GM12801 (cell line): ENCODE measurements around the gene TNIP3.

Source experiments
- TF ChIP-seq, protein P1 (sequence below): IDR thresholded peaks from one replicate; pipeline ENCODE4 v1.5.1; 2011; ENCODE audit warnings: control low read depth; ENCODE audit not compliant: insufficient read length; ENCODE audit errors: extremely low read depth

Gene TNIP3

DNA sequence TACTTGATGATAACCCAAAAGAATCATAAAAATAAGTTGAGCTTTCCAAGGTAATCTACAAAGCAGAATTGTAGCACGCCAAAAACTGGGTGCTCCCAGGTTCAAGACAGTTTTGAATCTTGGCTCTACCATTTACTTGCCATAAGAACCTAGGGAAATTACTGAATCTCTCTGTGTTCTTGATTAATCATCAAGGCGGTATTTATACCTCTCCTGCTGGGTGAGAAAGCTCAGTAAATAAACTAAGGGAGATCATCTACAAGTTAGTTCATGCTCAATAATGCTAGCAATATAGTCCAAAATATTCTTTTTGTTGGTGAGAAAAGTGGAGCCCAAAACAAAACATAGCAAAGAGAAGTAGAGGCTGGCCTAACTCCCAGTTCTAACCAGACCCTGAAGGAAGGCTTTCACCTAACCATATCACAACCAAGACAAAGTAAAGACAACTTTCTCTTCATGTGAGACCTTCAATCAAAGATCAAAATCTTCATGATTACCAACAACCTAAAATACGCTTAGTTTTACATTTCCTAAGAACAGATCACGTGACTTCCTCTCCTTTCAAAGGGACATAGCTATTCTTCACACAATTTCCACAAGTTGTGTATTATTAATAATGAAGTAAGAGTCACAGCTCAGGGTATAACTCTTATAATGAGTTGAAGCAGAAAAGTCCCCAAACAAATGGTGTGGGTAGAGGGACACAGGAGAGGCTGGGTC, 34.4 kb downstream of the TNIP3 start:
- TF ChIP-seq, protein P1, sequence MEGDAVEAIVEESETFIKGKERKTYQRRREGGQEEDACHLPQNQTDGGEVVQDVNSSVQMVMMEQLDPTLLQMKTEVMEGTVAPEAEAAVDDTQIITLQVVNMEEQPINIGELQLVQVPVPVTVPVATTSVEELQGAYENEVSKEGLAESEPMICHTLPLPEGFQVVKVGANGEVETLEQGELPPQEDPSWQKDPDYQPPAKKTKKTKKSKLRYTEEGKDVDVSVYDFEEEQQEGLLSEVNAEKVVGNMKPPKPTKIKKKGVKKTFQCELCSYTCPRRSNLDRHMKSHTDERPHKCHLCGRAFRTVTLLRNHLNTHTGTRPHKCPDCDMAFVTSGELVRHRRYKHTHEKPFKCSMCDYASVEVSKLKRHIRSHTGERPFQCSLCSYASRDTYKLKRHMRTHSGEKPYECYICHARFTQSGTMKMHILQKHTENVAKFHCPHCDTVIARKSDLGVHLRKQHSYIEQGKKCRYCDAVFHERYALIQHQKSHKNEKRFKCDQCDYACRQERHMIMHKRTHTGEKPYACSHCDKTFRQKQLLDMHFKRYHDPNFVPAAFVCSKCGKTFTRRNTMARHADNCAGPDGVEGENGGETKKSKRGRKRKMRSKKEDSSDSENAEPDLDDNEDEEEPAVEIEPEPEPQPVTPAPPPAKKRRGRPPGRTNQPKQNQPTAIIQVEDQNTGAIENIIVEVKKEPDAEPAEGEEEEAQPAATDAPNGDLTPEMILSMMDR = no peak

DNA sequence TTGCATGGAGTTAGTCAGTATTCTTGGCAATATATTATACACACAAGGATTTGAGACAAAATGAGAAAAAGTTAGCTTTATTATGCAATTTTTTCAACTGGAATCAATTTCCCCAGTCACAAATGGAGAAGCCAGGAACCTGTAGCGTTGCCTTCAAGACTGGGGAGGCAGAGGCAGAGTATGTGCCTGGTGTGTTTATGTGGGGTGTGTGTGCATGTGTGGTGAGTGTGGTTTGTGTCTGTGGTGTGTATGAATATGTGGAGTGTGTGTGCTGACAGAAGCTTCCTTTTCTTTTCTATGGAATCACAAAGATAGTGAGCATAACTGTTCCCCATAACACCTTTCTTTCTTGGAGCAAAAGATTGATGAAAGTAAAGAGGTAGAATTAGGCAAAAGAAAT, 37.0 kb downstream of the TNIP3 start:
- TF ChIP-seq, protein P1 = no peak

- TF ChIP-seq, protein P1 = no peak
These were observed 37.6 kb downstream of the TNIP3 start for GRCh38 chr4:121126449-121127006.

- TF ChIP-seq, protein P1 = no peak
These were observed 38.6 kb downstream of the TNIP3 start for GRCh38 chr4:121125498-121125885.

DNA sequence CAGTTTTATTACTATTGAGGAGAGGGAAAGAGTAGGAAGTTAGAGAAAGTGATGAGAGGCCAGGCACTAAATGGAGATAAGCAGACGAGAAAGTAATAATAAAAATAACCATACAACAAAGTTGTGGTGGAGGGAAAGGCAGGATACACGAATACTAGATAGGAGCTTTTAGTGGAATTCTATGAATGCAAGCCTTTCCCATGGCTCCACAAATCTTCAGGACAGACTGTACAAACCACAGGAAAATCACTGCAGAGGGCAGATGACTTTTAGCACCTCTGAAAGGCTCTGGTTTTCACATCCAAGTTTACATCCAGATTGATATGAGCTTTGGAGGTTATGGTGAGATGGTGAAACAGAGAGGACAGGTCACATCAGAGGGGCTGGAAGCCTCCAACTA, 41.5 kb downstream of the TNIP3 start:
- TF ChIP-seq, protein P1 = no peak

DNA sequence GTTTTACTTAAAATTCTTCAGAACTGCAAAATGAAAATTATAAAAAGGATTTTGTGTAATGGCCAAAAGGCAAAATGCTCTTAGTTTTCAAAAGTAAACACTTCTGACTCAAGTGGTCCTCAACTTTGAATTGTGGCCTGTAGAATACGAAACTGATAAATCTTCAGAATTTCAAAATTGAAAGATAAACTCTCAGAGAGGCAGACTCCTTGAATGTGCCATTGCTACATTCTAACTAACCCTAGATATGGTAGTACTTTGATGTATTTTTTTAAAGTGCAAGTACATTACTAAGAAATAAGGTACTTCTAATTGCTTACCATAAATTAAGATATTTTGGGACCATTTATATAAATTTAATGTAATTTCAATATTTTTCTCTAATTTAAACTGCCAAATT, 44.4 kb downstream of the TNIP3 start:
- TF ChIP-seq, protein P1 = no peak

DNA sequence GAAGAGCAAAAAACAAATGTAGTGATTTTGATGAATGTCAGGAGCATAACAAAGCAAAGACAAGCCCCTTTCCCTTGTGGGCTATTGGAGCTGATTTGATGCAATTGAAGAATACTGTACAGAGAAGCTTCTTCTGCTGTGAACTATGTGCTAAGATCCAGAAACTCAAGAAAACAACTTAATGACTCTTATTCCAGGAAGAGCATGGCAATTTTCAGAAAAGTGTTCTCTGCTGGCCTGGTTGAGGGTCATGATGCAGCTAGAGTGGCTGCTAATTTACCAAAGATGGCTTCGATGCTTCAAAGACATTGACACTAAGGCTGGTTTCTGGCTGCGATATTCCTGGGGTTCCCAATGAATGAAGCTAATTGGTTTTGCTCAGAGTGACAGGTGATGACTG, 45.8 kb downstream of the TNIP3 start:
- TF ChIP-seq, protein P1 = no peak
